ENCODE measurements around the gene PACRG.

The PACRG gene

DNA sequence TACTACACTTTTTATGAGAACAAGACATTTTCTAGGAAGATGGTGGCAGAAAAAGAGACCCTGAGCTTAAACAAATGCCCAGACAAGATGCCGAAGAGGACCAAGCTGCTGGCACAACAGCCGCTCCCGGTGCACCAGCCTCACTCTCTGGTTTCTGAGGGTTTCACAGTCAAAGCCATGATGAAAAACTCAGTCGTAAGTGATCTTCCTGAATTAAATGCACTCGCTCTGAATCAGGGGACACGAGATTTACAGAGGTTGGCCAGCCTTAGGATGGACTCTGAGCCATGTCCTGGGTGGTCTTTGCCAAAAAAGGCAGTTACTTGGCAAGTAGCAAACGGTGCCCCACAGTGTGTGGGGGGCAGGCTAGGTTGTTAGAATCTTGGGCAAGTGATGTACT, 423 bp downstream of the PACRG start:
- H3K36me3 ChIP-seq, result no peaks in the 10 kb centered on the region
- TF ChIP-seq, protein P1, sequence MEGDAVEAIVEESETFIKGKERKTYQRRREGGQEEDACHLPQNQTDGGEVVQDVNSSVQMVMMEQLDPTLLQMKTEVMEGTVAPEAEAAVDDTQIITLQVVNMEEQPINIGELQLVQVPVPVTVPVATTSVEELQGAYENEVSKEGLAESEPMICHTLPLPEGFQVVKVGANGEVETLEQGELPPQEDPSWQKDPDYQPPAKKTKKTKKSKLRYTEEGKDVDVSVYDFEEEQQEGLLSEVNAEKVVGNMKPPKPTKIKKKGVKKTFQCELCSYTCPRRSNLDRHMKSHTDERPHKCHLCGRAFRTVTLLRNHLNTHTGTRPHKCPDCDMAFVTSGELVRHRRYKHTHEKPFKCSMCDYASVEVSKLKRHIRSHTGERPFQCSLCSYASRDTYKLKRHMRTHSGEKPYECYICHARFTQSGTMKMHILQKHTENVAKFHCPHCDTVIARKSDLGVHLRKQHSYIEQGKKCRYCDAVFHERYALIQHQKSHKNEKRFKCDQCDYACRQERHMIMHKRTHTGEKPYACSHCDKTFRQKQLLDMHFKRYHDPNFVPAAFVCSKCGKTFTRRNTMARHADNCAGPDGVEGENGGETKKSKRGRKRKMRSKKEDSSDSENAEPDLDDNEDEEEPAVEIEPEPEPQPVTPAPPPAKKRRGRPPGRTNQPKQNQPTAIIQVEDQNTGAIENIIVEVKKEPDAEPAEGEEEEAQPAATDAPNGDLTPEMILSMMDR (IDR thresholded peaks at IDR 0.05), result no peak
- H3K27ac ChIP-seq, result no peak overlapping the region
- peak overlapping the region; percentile 68 to 74 for H3K4me3 ChIP-seq (ENCODE audit: low read depth in 1 of 2, low read length in 1 of 2)
- no peaks in the 10 kb centered on the region for H3K9me3 ChIP-seq
- peaks cover 2 to 5% of the 10 kb centered on the region in 2 experiments for H3K4me1 ChIP-seq (ENCODE audit: control insufficient read depth in 1 of 2, insufficient read depth in 1 of 2, low read depth in 1 of 2, low read length in 1 of 2)
- peaks cover 34% of the 10 kb centered on the region for H3K27me3 ChIP-seq

DNA sequence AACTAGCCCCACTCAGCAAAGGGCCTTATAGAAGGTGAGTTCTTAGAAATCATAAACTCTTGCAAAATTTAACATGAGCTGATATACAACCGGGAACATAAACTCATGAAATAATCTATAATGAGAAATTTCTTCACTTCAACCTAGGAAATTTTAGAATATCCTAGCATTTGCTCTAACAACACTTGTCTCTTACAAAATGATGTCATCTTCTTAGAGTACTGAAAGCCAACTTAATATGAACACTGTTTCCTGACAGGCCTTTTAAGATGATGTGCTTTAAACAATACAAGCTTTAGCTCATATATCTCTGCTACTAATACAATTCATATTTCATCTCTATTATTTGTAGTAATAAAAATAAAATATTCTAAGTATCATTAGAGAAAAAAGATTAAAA, 932 bp downstream of the PACRG start:
- Histone ChIP-seq H3K9me3 (no peaks in the 10 kb centered on the region), H3K4me1 (ENCODE audit: control insufficient read depth in 1 of 2, insufficient read depth in 1 of 2, low read depth in 1 of 2, low read length in 1 of 2) (peaks cover 2 to 8% of the 10 kb centered on the region in 2 experiments), H3K36me3 (no peaks in the 10 kb centered on the region), H3K27me3 (peaks cover 34% of the 10 kb centered on the region), H3K27ac (no peak overlapping the region), H3K4me3 (ENCODE audit: low read depth in 1 of 2, low read length in 1 of 2) (no peak overlapping the region)
- TF ChIP-seq, protein P1 (IDR thresholded peaks at IDR 0.05), result no peak

DNA sequence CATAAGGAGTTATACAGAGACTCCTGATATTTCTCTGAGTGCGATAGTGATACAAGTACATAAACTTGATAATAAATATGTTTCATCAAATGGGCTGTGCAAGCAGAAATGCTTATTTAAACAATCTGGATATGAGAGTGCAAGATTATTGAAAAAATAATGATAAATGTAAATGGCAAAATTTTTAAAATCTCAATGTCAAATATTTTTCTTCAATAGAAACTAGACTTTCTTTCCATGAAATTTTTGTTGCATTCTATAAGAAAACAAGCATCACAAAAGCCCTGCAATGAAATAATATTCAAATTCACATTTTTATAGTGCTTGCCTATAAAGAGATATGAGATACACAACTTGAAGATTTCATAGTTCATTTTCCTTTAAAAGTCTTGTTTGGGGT, 2.7 kb downstream of the PACRG start:
- Histone ChIP-seq H3K27ac (no peak overlapping the region), H3K9me3 (no peaks in the 10 kb centered on the region), H3K4me3 (ENCODE audit: low read depth in 1 of 2, low read length in 1 of 2) (no peak overlapping the region), H3K36me3 (no peaks in the 10 kb centered on the region), H3K4me1 (ENCODE audit: control insufficient read depth in 1 of 2, insufficient read depth in 1 of 2, low read depth in 1 of 2, low read length in 1 of 2) (peaks cover 2 to 10% of the 10 kb centered on the region in 2 experiments), H3K27me3 (peaks cover 34% of the 10 kb centered on the region)
- TF ChIP-seq, protein P1 (IDR thresholded peaks at IDR 0.05), result no peak

DNA sequence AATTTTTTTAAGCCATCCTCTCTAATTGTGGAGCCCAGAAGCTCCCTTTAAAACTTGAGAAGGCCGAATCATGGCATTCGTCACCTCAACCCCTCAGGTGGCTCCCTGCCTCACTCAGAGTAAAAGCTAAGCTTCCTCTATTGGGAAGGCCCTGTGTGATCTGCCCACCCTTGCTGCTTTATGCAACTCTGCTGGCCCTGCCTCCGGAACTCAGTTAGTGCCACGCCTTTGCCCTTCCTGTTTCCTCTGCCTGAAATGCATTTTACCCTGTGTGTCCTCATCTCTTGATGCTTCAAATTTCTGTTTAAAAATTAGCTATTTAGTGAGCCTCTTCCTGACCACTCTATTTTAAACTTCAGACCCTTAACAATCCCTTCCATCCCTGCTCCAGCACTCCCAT, 5.7 kb downstream of the PACRG start:
- Histone ChIP-seq H3K27me3 (peaks cover 16% of the 10 kb centered on the region), H3K4me1 (ENCODE audit: control insufficient read depth in 1 of 2, insufficient read depth in 1 of 2, low read depth in 1 of 2, low read length in 1 of 2) (peaks cover 0 to 5% of the 10 kb centered on the region in 2 experiments), H3K27ac (no peak overlapping the region), H3K36me3 (no peaks in the 10 kb centered on the region), H3K4me3 (ENCODE audit: low read depth in 1 of 2, low read length in 1 of 2) (no peak overlapping the region), H3K9me3 (no peaks in the 10 kb centered on the region)
- TF ChIP-seq, protein P1 (IDR thresholded peaks at IDR 0.05), result no peak

DNA sequence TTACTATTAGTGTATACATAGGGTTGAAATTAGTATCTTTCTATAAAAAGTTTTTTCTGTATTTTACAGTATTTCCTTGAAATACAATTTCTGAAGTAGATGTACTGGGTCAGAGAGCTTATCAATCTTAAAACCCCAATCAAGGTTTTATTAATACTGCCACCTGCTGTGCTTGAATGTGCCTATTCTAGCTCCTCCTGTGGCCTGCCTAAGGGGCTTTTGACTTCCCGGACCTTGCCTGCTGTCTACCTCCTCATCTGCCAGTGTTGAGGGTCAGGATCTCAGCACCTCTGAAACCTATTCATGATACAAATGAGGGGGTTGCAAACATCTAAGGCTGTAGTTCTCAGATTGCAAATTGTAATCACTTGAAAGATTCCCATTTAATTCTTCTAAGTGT, 9.2 kb downstream of the PACRG start:
- H3K9me3 ChIP-seq, result no peaks in the 10 kb centered on the region
- no peak overlapping the region for H3K4me3 ChIP-seq (ENCODE audit: low read depth in 1 of 2, low read length in 1 of 2)
- no peak overlapping the region for H3K27ac ChIP-seq
- TF ChIP-seq, protein P1 (IDR thresholded peaks at IDR 0.05), result no peak
- peaks cover 0 to 5% of the 10 kb centered on the region in 2 experiments for H3K4me1 ChIP-seq (ENCODE audit: control insufficient read depth in 1 of 2, insufficient read depth in 1 of 2, low read depth in 1 of 2, low read length in 1 of 2)
- H3K36me3 ChIP-seq, result no peaks in the 10 kb centered on the region
- H3K27me3 ChIP-seq, result no peaks in the 10 kb centered on the region

DNA sequence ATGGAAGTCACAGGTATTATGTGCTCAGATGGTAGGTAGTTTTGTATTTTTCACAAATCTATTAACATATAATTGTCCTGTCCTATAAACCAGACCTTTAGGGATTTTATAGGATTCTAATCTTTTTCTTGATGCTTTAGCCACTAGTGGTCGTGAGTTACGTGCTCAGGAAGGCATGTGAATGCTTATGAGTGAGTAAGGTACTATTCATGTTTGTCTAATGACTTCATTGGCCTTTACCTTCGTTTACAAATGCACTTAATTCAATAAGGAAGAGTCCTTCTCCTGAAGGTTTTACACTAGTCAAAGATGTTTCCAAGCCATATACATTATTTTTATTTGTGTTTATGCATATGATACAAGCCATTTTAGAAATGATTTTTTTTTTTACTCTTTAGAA, 23.0 kb downstream of the PACRG start:
- TF ChIP-seq, protein P1 (IDR thresholded peaks at IDR 0.05), result no peak
- Histone ChIP-seq H3K27me3 (no peaks in the 10 kb centered on the region), H3K36me3 (no peaks in the 10 kb centered on the region), H3K27ac (no peak overlapping the region), H3K4me3 (ENCODE audit: low read depth in 1 of 2, low read length in 1 of 2) (no peak overlapping the region), H3K4me1 (ENCODE audit: control insufficient read depth in 1 of 2, insufficient read depth in 1 of 2, low read depth in 1 of 2, low read length in 1 of 2) (no peaks in the 10 kb centered on the region), H3K9me3 (no peaks in the 10 kb centered on the region)

All from neutrophil (primary cell).